ENCODE measurements around the gene TSC22D2. TPM values are rescaled to one million over a fixed set of nuclear protein-coding genes. Genes with fewer than 3 reads are reported as not detected.

TSC22D2 gene
- total RNA-seq, 1 donor from 2014 or later, result 38.9 TPM

DNA sequence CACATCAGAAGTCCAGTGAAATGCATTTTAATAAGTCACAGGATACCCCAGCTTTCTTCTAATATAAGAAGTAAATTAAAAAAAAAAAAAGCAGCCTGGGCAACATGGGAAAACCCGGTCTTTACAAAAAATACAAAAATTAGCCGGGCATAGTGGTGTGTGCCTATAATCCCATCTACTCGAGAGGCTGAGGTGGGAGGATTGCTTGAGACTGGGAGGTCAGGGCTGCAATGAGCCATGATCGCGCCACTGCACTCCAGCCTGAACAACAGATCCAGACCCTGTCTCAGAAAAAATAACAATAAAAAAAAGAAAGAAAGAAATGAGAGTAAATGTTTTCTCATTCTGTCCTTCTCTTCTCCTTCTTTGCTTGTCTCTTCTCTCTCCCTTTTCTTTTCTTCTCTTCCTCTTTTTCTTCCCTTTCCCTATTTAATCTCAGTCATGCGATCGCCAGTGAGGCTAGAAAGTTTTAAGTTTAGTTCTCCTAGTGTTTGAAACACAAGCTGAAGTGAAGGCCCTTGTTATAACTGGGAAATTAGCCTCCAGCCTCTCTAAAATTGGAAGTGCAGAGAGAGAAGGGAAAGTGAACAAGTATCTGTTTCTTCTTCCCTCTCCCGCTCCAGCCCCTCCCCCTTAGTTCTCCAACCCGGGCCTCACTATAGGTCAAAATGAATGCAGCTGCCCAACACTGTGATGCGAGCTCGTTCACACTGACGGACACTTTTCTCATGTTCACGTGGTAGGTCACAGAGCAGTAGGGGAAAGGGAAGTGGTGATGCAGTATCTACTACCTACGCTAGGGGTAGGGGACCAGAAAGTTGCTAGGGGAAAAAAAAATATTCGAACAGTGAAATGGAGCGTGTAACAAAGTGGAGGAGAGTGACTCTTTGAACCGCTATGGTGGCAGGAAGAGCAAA is 23.5 kb upstream of the TSC22D2 start:
- CTCF ChIA-PET, result interaction anchor here (0.9 to 2.8 kb wide), 9 partner anchors 9 to 633 kb away, joined by 3 to 30 read pairs (median 3); partner anchors contain the start of genes COMMD2 and TSC22D2
- Mint-ChIP-seq H3K27me3 (no peaks in the 10 kb centered on the region), H3K9me3 (no peaks in the 10 kb centered on the region), H3K4me3 (peak overlapping the region; percentile 84), H3K36me3 (ENCODE audit: low read depth) (no peaks in the 10 kb centered on the region), H3K27ac (peak overlapping the region; percentile 98), H3K4me1 (peaks cover 42% of the 10 kb centered on the region)
- intact Hi-C loops (cut with micrococcal nuclease), result loop anchor here (1.0 to 2.0 kb wide), 7 partner anchors 10 to 572 kb away; partner anchors contain the start of genes RNF13 and TSC22D2
- ATAC-seq (ENCODE audit: low read depth) (peak; percentile 95), DNase-seq (peak; percentile 47)
- TF ChIP-seq, protein P1, sequence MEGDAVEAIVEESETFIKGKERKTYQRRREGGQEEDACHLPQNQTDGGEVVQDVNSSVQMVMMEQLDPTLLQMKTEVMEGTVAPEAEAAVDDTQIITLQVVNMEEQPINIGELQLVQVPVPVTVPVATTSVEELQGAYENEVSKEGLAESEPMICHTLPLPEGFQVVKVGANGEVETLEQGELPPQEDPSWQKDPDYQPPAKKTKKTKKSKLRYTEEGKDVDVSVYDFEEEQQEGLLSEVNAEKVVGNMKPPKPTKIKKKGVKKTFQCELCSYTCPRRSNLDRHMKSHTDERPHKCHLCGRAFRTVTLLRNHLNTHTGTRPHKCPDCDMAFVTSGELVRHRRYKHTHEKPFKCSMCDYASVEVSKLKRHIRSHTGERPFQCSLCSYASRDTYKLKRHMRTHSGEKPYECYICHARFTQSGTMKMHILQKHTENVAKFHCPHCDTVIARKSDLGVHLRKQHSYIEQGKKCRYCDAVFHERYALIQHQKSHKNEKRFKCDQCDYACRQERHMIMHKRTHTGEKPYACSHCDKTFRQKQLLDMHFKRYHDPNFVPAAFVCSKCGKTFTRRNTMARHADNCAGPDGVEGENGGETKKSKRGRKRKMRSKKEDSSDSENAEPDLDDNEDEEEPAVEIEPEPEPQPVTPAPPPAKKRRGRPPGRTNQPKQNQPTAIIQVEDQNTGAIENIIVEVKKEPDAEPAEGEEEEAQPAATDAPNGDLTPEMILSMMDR (IDR thresholded peaks at IDR 0.05), result no peak
- POLR2A ChIA-PET, result interaction anchor here (0.6 to 3.3 kb wide), 13 partner anchors 20 to 378 kb away, joined by 3 to 157 read pairs (median 4); partner anchors contain the start of genes EIF2A, ERICH6, SELENOT and SERP1

DNA sequence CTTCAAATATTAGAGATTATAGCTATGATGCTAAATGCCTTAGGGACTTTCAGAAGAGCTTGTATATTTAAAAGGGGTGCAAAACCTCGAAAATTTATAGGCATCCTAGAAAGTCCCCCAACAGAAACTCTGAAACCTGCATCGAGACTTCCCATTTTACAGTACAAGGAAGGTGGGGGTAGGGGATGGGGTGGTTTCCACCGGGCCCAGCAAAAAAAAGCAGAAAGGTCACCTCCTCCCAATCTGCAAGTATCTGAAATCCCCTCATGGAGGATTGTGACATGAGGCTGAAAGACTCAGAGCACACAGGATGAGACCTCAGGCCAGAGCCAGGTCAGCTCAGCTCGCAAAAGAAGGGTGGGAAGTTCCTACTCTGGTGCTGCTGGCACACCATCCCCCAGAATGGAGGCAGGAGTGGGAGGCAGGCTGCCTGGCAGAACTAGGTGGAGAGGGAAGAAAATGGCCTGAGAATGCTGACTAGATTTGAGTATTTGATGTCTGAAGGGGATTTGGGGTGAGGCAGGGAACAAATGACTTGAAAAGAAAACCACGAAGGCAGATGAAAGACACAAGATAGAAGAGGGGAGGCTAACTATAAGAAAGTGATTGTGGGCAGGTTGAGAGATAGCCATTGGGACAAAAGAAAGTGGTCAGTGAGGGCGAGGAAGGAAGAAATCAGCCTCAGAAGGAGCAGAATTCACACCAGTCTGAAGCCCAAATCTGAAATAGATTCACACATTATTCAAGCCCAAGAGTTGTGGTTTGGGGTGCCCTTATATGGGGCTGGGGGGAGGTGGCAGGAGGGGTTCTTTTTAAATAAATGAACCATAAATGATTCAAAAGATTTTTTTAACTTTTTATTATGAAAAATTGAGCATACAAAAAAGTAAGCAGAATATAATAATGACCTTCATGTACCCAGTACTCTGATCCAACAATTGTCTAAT is 22.5 kb upstream of the TSC22D2 start:
- H3K27ac Mint-ChIP-seq, result peak overlapping the region; percentile 98
- peak; percentile 61 for ATAC-seq (ENCODE audit: low read depth)
- H3K4me3 Mint-ChIP-seq, result peak overlapping the region; percentile 84
- H3K9me3 Mint-ChIP-seq, result no peaks in the 10 kb centered on the region
- H3K27me3 Mint-ChIP-seq, result no peaks in the 10 kb centered on the region
- intact Hi-C loops (cut with micrococcal nuclease), result loop anchor here (1.0 to 2.0 kb wide), 7 partner anchors 9 to 573 kb away; partner anchors contain the start of genes RNF13 and TSC22D2
- peak; percentile 34 for DNase-seq
- ChIA-PET POLR2A (interaction anchor here (0.6 to 3.3 kb wide), 10 partner anchors 19 to 377 kb away, joined by 3 to 157 read pairs (median 4); partner anchors contain the start of genes EIF2A, ERICH6, SELENOT and SERP1), CTCF (interaction anchor here (1.0 to 2.8 kb wide), 7 partner anchors 8 to 110 kb away, joined by 3 to 30 read pairs (median 3); partner anchors contain the start of gene TSC22D2)
- H3K4me1 Mint-ChIP-seq, result peaks cover 45% of the 10 kb centered on the region
- TF ChIP-seq, protein P1 (IDR thresholded peaks at IDR 0.05), result no peak
- H3K36me3 Mint-ChIP-seq (ENCODE audit: low read depth), result no peaks in the 10 kb centered on the region

DNA sequence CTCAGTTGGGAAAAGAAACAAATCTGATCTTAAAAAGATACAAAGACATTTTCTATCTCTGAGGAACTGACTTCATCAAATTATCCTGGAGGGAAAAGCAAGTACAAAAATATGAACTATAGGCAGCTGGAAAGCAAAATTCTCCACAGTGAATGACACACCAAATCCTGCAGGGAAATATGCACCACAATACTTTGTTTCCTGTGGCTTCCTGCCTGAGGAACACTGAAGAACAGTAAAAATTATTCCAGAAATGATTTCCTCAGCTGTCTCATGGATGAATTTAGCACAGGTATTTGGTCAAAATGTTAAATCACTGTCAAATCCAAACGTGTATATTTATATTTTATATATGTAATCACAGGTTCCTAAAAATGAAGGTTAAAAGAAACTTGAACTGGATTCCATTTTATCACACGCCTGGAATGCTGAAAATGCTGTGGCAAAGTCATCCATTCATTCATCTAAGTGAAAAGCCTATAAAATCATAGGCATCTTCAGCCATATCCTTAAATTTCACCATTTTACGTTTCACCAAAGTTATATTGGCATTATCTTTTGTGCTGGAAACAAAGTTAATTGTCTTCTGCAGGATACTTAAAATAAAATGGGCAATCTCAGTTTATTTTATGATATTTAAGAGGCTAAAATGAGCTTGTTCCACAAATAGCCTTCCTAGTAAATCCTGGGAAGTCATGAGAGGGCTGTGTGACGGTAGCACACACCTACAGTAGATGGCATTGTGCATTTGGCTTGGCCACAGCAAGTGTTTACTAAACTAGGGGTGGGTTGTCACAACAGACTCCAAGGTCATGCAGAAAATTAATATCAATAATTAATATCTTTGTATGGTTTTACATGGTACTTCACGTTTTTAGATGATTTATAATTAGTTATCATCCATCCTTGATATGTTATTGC is 19.3 kb upstream of the TSC22D2 start:
- TF ChIP-seq, protein P1 (IDR thresholded peaks at IDR 0.05), result no peak
- ChIA-PET POLR2A (interaction anchor here (2.9 kb wide), 1 partner anchor 19 kb away, joined by 18 read pairs; the partner anchor contains the start of gene TSC22D2), CTCF (no interaction called here)
- intact Hi-C loops (cut with micrococcal nuclease), result no loop called here
- no peaks in the 10 kb centered on the region for H3K27me3 Mint-ChIP-seq
- no peak overlapping the region for H3K4me3 Mint-ChIP-seq
- H3K27ac Mint-ChIP-seq, result no peak overlapping the region
- ATAC-seq (ENCODE audit: low read depth), result no peak
- H3K9me3 Mint-ChIP-seq, result no peaks in the 10 kb centered on the region
- no peaks in the 10 kb centered on the region for H3K36me3 Mint-ChIP-seq (ENCODE audit: low read depth)
- DNase-seq, result no peak
- H3K4me1 Mint-ChIP-seq, result peaks cover 29% of the 10 kb centered on the region

DNA sequence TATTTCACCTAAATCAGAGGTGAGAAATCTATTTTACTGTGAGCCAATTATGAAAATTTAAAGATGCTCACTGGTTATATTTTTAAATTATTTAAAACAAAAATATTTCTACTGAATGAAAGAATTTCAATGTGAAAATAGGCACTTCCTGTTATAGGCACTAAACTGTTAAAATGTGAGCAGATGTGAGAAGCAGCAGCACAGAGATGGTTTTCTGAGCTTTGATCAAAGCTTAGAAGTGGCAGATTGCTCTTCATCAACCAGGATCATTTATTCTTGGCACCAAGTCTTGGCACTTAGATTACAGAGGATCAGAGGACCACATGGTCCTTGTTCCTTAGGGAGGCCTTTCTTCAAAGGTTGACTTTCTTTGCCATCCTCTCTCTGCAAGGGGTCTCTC is 18.0 kb upstream of the TSC22D2 start:
- Mint-ChIP-seq H3K36me3 (ENCODE audit: low read depth) (no peaks in the 10 kb centered on the region), H3K27ac (no peak overlapping the region), H3K9me3 (no peaks in the 10 kb centered on the region), H3K4me3 (no peak overlapping the region), H3K4me1 (peaks cover 17% of the 10 kb centered on the region), H3K27me3 (no peaks in the 10 kb centered on the region)
- TF ChIP-seq, protein P1 (IDR thresholded peaks at IDR 0.05), result no peak
- no peak for DNase-seq
- CTCF ChIA-PET, result no interaction called here
- POLR2A ChIA-PET, result interaction anchor here (2.9 kb wide), 1 partner anchor 18 kb away, joined by 18 read pairs; the partner anchor contains the start of gene TSC22D2
- no peak for ATAC-seq (ENCODE audit: low read depth)
- intact Hi-C loops (cut with micrococcal nuclease), result no loop called here

Data from activated B cell treated with CpG ODN at 0.5 μM for 24 hours (primary cell).